Measurements from ENCODE around the gene TOM1L1.

DNA sequence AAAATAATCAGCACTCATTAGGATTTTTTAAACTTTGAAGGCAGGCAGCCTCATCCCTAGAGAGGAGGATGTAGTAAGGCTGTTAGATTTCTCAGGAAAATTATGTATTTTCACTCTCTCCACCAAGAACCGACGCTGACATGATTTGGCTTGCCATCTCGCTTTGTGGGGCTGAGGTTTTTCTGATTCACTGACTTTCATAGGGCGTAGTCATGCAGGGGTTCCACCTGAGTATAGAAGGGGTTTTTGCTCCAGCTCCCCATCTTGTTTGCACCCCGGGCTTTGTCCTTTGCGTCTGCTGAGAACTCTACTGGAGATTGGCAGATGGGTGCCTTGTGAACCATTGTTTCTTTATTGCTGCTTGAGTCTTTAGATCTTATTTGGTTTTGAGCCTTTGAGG is 20.2 kb downstream of the TOM1L1 start:
- TF ChIP-seq, protein P1, sequence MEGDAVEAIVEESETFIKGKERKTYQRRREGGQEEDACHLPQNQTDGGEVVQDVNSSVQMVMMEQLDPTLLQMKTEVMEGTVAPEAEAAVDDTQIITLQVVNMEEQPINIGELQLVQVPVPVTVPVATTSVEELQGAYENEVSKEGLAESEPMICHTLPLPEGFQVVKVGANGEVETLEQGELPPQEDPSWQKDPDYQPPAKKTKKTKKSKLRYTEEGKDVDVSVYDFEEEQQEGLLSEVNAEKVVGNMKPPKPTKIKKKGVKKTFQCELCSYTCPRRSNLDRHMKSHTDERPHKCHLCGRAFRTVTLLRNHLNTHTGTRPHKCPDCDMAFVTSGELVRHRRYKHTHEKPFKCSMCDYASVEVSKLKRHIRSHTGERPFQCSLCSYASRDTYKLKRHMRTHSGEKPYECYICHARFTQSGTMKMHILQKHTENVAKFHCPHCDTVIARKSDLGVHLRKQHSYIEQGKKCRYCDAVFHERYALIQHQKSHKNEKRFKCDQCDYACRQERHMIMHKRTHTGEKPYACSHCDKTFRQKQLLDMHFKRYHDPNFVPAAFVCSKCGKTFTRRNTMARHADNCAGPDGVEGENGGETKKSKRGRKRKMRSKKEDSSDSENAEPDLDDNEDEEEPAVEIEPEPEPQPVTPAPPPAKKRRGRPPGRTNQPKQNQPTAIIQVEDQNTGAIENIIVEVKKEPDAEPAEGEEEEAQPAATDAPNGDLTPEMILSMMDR (IDR thresholded peaks at IDR 0.05): no peak
- no peak for TF ChIP-seq POLR2A (IDR thresholded peaks at IDR 0.05)
